Cardiac fibroblast (primary cell): ENCODE results near the gene SFT2D3.

ENCODE experiments used
- DNase-seq, 2 donors: peaks; one replicate each; pipeline versions ENCODE4 v3.0.0 to v3.0.0-alpha.2; 2010; ENCODE audit warnings: low read depth in 2 of 2
- H3K4me3 ChIP-seq, 2 donors: replicated peaks in 1 of 2; 1 replicate in 1 of 2; 2 replicates in 1 of 2; pipeline ENCODE4 v1.5.1; 2011; ENCODE audit warnings: low read depth in 2 of 2, low read length in 2 of 2, mild to moderate bottlenecking in 2 of 2, moderate library complexity in 1 of 2
- TF ChIP-seq, protein P1 (sequence below): IDR thresholded peaks from one replicate; pipeline ENCODE4 v1.5.1; 2011; ENCODE audit warnings: low read depth, mild to moderate bottlenecking, low read length, inconsistent platforms

SFT2D3 gene

DNA sequence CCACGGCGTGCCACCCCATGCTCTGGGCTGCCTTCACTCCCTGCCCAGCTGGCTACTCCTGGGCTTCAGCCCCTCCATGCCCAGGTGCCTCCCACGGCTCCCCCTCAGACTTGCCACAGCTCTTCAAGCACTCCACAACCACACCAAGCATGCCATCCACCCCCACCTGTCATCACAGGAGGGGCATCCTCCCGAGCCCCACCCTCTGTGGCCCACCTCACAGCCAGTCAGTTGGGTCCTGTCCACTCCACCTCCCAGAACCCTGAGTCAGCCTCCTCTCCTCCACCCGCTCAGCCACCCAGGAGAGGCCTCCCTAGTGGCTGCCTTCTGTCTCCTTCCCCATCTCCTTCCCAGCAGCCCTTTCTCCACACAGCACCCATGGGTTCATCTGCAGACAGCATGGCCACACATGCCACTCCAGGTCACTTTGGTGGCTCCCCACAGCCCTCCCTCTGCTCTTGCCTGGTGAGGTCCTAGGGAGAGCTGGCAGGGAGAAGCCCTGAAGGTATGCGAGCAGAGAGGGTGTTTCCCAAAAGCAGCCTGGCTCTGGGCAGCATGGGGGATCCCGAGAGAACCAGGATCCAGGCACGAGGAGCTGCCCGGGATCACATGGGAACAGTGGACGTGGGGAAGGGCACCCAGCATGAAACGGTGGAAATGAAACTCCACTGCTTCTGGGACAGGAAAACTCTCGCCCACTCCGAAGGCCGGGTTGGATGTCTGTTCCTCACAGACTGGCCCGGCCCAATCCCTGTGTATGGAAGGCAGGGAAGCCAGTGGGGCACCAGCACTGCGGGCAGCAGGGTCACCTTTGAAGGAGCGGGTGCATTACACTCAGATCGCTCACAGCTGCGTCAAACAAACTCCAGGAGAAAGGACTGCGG lies 28.7 kb upstream of the SFT2D3 start:
- TF ChIP-seq, protein P1, sequence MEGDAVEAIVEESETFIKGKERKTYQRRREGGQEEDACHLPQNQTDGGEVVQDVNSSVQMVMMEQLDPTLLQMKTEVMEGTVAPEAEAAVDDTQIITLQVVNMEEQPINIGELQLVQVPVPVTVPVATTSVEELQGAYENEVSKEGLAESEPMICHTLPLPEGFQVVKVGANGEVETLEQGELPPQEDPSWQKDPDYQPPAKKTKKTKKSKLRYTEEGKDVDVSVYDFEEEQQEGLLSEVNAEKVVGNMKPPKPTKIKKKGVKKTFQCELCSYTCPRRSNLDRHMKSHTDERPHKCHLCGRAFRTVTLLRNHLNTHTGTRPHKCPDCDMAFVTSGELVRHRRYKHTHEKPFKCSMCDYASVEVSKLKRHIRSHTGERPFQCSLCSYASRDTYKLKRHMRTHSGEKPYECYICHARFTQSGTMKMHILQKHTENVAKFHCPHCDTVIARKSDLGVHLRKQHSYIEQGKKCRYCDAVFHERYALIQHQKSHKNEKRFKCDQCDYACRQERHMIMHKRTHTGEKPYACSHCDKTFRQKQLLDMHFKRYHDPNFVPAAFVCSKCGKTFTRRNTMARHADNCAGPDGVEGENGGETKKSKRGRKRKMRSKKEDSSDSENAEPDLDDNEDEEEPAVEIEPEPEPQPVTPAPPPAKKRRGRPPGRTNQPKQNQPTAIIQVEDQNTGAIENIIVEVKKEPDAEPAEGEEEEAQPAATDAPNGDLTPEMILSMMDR, result no peak
- no peak overlapping the region for H3K4me3 ChIP-seq
- DNase-seq, result no peak

DNA sequence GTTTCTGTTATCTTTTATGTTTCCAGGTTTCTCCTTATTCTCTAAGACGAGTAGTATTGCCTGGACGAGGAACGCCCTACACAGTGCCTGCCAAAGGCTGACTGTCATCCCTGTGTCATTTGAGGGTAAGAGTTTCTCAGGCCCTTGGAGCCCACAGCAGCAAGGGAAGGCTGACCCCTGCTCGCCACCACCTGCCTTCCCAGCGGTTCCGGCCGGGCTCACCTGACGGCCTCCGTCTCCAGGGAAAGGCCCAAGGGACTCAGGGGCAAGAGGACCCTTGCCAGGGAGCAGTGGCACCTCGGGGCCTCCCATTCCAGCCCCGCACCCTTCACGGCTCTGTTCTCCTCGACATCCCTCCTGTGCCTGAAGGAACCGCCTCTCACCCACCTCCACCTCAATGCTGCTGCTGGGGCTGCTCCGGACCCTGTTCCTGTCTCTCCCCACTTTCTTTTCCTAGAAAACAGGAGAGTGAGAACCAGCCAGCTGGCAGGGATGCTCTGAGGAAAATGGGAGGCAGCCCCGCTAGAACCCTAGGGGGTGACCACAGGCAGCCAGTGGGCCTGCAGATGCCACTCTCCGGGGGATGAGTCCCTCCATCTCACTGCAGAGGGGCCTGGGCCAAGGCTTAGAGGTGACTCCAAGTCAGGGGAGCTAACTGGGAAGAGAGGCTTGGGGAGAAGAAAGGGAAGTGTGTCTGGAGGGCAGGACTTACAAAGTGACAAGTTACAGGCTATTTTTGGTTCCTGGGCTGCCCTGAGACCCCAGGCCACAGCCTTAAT lies 27.8 kb upstream of the SFT2D3 start:
- H3K4me3 ChIP-seq, result peak overlapping the region in 1 of 2 donors; percentile 61
- TF ChIP-seq, protein P1, result no peak
- DNase-seq, result peak in 1 of 2 donors; percentile 18

DNA sequence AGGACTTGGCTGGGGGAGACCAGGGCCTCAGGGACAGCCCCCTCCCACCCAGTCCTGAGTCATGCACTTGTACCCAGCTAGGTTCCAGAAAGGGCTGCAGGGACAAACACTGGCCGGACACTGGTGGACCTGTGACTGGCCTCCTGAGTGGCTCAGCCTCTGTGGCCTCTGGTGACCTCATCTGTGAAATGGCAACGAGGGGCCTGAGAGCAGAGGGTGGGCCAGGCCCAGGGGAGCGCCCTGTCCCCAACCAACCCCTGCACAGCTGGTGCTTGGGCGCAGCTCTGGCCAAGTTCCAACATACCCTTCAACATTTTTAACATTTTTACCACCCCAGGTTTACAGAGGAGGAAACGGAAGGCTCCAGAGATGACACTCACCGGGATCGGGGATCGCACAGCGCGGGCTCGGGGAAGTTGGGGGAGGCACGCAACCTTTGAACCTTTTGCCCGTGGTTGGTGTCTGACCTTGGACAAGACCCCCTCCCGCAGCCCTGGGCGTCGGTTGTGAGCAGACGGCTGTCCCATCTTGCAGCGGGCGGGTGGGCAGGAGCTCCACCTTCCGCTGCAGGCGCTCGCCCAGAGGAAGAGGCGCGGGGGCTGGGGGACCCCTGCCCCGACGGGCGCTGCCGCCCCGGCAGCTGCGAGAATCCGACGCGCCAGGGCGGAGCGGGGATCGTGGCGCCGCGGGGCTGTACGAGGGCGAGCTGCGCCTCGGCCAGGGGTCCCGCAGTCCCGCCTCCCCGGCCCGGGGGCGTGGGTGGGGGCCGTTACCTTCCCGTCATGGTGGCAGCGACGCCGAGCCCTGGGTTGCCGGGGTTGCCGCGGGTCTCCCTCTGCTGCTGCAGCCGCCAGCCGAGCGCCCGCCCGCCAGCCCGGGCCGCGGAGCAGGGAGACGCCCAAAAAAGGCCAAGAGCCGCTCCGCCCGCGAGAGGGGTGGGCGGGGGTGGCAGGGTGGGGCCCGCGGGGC lies 26.8 kb upstream of the SFT2D3 start:
- no peak for DNase-seq
- TF ChIP-seq, protein P1, result no peak

DNA sequence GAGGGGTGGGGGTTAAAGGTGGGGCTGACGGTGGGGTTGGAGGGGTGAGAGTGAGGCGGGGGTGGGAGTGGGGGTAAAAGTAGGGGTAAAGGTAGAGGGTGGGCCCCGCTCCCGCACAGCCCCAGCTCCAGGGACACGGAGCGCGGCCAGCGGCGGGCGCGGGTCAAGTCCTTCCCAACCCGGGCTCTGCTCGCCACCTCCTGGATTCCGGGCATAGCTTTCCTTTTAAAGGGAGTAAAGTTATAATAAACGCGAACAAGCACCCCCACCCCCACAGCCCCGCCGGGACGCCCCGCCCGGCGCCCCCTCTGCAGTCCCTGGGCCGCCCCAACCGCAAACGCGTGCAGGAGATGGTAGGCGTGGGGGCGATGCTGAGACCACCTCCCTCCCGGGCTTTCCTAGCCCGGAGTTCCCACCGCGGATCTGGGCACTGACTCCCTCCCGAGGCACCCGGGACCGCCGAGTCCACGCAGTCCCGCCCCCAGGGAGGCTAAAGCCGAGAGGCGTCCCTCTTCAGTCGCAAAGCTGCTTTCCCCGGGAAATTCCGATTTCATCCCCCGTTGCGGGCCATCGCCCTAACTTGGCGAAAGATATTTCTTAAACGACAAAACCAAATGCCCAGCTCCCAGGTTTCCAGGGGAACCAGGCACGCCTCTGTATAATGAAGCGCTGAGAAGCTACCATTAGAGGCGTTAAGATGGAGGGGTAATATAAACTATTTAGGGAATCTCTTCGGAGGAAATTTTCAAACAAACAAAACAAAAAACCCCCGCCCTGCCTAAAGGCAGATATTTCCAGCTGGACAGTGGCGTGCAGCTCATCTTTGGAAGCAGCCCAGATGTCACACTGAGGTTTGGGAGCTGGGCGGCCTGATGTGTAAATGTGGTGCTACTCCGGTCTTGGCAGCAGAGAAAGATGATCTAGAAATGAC lies 25.7 kb upstream of the SFT2D3 start, which contains the start of gene LIMS2:
TSS of gene LIMS2 (minus strand) at position 200 of the 931 bp plus-strand sequence. CDS start 506 bp downstream, outside the sequence.
- peak within 1 kb of the TSS; percentile 53 to 61 for H3K4me3 ChIP-seq
- DNase-seq, result peak; percentile 46 to 49
- TF ChIP-seq, protein P1, result peak; percentile 21

More for the DNA sequence above, 26.8 kb upstream of the SFT2D3 start:
- peak overlapping the region; percentile 45 to 61 for H3K4me3 ChIP-seq

DNA sequence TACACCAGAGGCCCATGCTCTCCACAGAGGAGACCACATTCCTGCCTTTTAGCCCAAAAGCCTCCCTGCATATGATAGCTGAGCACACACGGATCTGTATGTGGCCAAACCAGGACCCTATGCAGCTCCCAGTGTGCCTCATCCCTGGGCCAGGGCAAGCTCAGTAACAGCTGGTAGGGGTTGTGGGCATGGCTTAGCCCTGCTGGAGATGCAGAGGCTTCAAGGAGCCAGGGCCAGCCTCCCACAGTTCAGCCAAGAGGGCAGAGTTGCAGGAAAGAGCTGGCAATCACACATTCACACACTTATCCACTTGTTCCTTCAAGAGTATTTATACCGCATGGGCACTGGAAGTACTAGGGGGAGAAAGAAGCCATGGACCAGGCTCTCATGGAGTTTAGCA lies 24.4 kb upstream of the SFT2D3 start:
- TF ChIP-seq, protein P1, result no peak
- H3K4me3 ChIP-seq, result no peak overlapping the region
- no peak for DNase-seq
